K562 (cell line): ENCODE measurements around the gene BICD1.

Experiments
- CHD1 ChIP-seq: fragments of 200-600 bp; sonication (generic); IDR thresholded peaks from one replicate; pipeline ENCODE4 v1.6.1; 2012; ENCODE audit warnings: mild to moderate bottlenecking, moderate library complexity, low read length, inconsistent platforms
- MAFG ChIP-seq: fragments of 450-650 bp; conservative IDR thresholded peaks from 2 replicates; pipeline ENCODE4 v1.6.1; 2016; ENCODE audit warnings: missing genetic modification characterization, missing compliant biosample characterization
- MAFK ChIP-seq: IDR thresholded peaks from 2 replicates; pipeline ENCODE4 v1.6.1; 2011; ENCODE audit warnings: low read length, improper control_type of control experiment
- MXI1 ChIP-seq: IDR thresholded peaks from 2 replicates; pipeline ENCODE4 v1.6.1; 2011; ENCODE audit warnings: low read depth, mild to moderate bottlenecking, improper control_type of control experiment, low read length
- NRF1 ChIP-seq, 2 experiments: fragments of 450-650 bp; IDR thresholded peaks in 1 of 2; conservative IDR thresholded peaks in 1 of 2; 2 replicates each; pipeline ENCODE4 v1.6.1; 2014; ENCODE audit warnings: mild to moderate bottlenecking in 2 of 2
- POLR2AphosphoS5 ChIP-seq: IDR thresholded peaks from 2 replicates; pipeline ENCODE4 v1.6.1; 2011; ENCODE audit warnings: mild to moderate bottlenecking, low read depth, low read length, moderate library complexity; ENCODE audit not compliant: control insufficient read depth, insufficient read depth
- TAF1 ChIP-seq: IDR thresholded peaks from 2 replicates; pipeline ENCODE4 v1.6.1; 2011; ENCODE audit warnings: mild to moderate bottlenecking, low read length, moderate library complexity; ENCODE audit not compliant: insufficient read depth, control insufficient read depth, severe bottlenecking; ENCODE audit errors: extremely low read depth
- TARDBP ChIP-seq: fragments of 450-650 bp; IDR thresholded peaks from 2 replicates; pipeline ENCODE4 v1.6.1; 2016
- TOE1 ChIP-seq, 2 experiments: fragments of 450-650 bp in 1 of 2; sonication (generic) in 1 of 2; formaldehyde crosslinking in 1 of 2; IDR thresholded peaks; 2 replicates each; pipeline versions ENCODE4 v1.7.1 to v1.8.0; 2016 to 2022; ENCODE audit warnings: borderline replicate concordance in 2 of 2, mild to moderate bottlenecking in 2 of 2, antibody characterized with exemption in 1 of 2, inconsistent platforms in 1 of 2, low read depth in 1 of 2, missing genetic modification reagents in 1 of 2, moderate library complexity in 1 of 2
- YY1 ChIP-seq, 3 experiments: IDR thresholded peaks; 2 replicates each; pipeline ENCODE4 v1.6.1; 2011; ENCODE audit warnings: low read length in 2 of 3, mild to moderate bottlenecking in 2 of 3, moderate library complexity in 2 of 3, borderline replicate concordance in 1 of 3, control low read depth in 1 of 3, low read depth in 1 of 3; ENCODE audit not compliant: insufficient read depth in 3 of 3, insufficient replicate concordance in 2 of 3, control insufficient read depth in 1 of 3, insufficient read length in 1 of 3; ENCODE audit errors: extremely low read depth in 1 of 3
- ZNF282 ChIP-seq: sonication (generic); formaldehyde crosslinking; IDR thresholded peaks from 2 replicates; pipeline ENCODE4 v1.8.1; 2023; ENCODE audit warnings: missing genetic modification reagents
- TF ChIP-seq, protein P1 (sequence below), 2 experiments: IDR thresholded peaks in 1 of 2; conservative IDR thresholded peaks in 1 of 2; 2 replicates each; pipeline ENCODE4 v1.6.1; 2016; ENCODE audit warnings: low read depth in 2 of 2, mild to moderate bottlenecking in 1 of 2, missing compliant biosample characterization in 1 of 2, missing genetic modification characterization in 1 of 2, moderate library complexity in 1 of 2
- TF ChIP-seq, protein P2 (sequence below): sonication (generic); formaldehyde crosslinking; IDR thresholded peaks from 2 replicates; pipeline ENCODE4 v1.9.0; 2022; ENCODE audit warnings: mild to moderate bottlenecking, missing genetic modification reagents
- TF ChIP-seq, protein P3 (sequence below), 3 experiments: IDR thresholded peaks in 2 of 3; conservative IDR thresholded peaks in 1 of 3; 2 replicates each; pipeline ENCODE4 v1.5.1; 2011 to 2012; ENCODE audit warnings: low read length in 3 of 3, mild to moderate bottlenecking in 3 of 3, control low read depth in 2 of 3, improper control_type of control experiment in 1 of 3, inconsistent platforms in 1 of 3, low read depth in 1 of 3, mixed read lengths in 1 of 3, moderate library complexity in 1 of 3; ENCODE audit not compliant: insufficient read depth in 2 of 3

DNA sequence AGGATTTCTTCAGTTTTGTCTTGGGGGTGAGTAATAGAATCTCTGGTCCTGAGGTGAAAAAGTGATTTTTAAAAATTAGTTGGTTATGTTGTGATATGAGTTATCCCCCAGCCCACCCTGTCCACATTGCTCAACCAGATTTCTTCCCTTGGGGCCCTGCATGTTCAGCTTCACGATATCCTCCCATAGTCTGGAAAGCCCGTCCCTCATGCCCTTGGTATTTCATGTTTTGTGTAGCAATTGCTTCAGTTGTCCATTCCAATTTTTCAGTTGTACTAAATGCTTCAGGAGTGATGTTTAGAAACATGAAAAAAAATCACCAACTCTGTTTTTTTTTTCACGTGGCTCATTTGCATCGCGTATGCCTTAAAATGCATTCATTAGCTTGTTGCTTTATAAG, 17.5 kb upstream of the BICD1 start:
- no peak for TF ChIP-seq MAFG (tag)
- TF ChIP-seq, protein P1, sequence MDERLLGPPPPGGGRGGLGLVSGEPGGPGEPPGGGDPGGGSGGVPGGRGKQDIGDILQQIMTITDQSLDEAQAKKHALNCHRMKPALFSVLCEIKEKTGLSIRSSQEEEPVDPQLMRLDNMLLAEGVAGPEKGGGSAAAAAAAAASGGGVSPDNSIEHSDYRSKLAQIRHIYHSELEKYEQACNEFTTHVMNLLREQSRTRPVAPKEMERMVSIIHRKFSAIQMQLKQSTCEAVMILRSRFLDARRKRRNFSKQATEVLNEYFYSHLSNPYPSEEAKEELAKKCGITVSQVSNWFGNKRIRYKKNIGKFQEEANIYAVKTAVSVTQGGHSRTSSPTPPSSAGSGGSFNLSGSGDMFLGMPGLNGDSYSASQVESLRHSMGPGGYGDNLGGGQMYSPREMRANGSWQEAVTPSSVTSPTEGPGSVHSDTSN (CRISPR knock-in tag; IDR thresholded peaks at IDR 0.05; ENCODE audit: low read depth) = no peak
- TF ChIP-seq, protein P1 (tag; conservative IDR thresholded peaks at IDR 0.05; ENCODE audit: low read depth) = no peak
- TF ChIP-seq MXI1 = no peak
- no peak for TF ChIP-seq YY1 (IDR thresholded peaks at IDR 0.05; ENCODE audit: borderline replicate concordance in 1 of 3, control insufficient read depth in 1 of 3, extremely low read depth in 1 of 3, insufficient read depth in 3 of 3, insufficient read length in 1 of 3, insufficient replicate concordance in 2 of 3, low read depth in 1 of 3, low read length in 2 of 3)
- TF ChIP-seq POLR2AphosphoS5 = no peak
- TF ChIP-seq, protein P2, sequence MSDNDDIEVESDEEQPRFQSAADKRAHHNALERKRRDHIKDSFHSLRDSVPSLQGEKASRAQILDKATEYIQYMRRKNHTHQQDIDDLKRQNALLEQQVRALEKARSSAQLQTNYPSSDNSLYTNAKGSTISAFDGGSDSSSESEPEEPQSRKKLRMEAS (CRISPR knock-in tag) = no peak
- TF ChIP-seq TARDBP = no peak
- no peak for TF ChIP-seq TAF1
- no peak for TF ChIP-seq NRF1 (conservative IDR thresholded peaks at IDR 0.05 in 1 of 2, IDR thresholded peaks at IDR 0.05 in 1 of 2)
- no peak for TF ChIP-seq CHD1
- TF ChIP-seq, protein P3, sequence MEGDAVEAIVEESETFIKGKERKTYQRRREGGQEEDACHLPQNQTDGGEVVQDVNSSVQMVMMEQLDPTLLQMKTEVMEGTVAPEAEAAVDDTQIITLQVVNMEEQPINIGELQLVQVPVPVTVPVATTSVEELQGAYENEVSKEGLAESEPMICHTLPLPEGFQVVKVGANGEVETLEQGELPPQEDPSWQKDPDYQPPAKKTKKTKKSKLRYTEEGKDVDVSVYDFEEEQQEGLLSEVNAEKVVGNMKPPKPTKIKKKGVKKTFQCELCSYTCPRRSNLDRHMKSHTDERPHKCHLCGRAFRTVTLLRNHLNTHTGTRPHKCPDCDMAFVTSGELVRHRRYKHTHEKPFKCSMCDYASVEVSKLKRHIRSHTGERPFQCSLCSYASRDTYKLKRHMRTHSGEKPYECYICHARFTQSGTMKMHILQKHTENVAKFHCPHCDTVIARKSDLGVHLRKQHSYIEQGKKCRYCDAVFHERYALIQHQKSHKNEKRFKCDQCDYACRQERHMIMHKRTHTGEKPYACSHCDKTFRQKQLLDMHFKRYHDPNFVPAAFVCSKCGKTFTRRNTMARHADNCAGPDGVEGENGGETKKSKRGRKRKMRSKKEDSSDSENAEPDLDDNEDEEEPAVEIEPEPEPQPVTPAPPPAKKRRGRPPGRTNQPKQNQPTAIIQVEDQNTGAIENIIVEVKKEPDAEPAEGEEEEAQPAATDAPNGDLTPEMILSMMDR (IDR thresholded peaks at IDR 0.05 in 2 of 3, conservative IDR thresholded peaks at IDR 0.05 in 1 of 3; ENCODE audit: insufficient read depth in 2 of 3, low read depth in 1 of 3, low read length in 3 of 3) = no peak
- TF ChIP-seq MAFK = no peak
- TF ChIP-seq TOE1 (IDR thresholded peaks at IDR 0.05; ENCODE audit: borderline replicate concordance) = no peak
- no peak for TF ChIP-seq TOE1 (CRISPR knock-in tag; IDR thresholded peaks at IDR 0.05; ENCODE audit: borderline replicate concordance, low read depth)
- TF ChIP-seq ZNF282 (CRISPR knock-in tag) = no peak
